Nephron (organoid): ENCODE measurements around the gene GJC2.

Experiments used
- H3K27ac Mint-ChIP-seq, 3 experiments: 2 replicates each; pipeline ENCODE4 v1.8.0; 2020; ENCODE audit warnings: mixed read lengths in 3 of 3, mild to moderate bottlenecking in 2 of 3, moderate library complexity in 1 of 3
- H3K27me3 Mint-ChIP-seq: 2 replicates; pipeline ENCODE4 v1.8.0; 2021; ENCODE audit warnings: low read depth, mild to moderate bottlenecking, moderate library complexity, mixed read lengths
- H3K36me3 Mint-ChIP-seq: 2 replicates; pipeline ENCODE4 v1.8.0; 2020; ENCODE audit warnings: low read depth, mixed read lengths
- H3K4me1 Mint-ChIP-seq: 2 replicates; pipeline ENCODE4 v1.8.0; 2020; ENCODE audit warnings: mixed read lengths
- H3K4me3 Mint-ChIP-seq, 3 experiments: 2 replicates each; pipeline ENCODE4 v1.8.0; 2020; ENCODE audit warnings: mild to moderate bottlenecking in 3 of 3, mixed read lengths in 3 of 3, moderate library complexity in 2 of 3
- H3K9me3 Mint-ChIP-seq: 2 replicates; pipeline ENCODE4 v1.8.0; 2020; ENCODE audit warnings: mixed read lengths
- TF ChIP-seq, protein P1 (sequence below), 3 experiments: fragments of 200-600 bp; sonication (generic); IDR thresholded peaks; one replicate each; pipeline ENCODE4 v1.5.0; 2021; ENCODE audit warnings: antibody characterized with exemption in 3 of 3; ENCODE audit not compliant: unreplicated experiment in 3 of 3

Gene GJC2

DNA sequence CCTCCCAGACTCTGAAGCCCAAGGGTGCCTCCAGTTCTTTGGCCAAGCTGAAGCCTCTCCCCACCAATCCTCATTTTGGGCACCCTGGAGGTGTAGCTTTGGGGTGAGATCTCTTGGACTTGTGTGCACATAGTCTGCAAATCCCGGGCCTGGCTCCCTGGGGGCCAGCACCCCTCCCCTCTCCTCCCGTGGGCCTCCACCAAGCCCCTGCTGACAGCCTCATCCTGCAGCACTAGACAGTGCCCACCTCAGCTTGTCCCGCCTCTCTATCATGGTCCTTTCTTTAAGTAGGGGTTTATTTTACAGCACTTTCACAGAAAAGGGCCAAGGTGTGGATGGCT lies 3.2 kb downstream of the GJC2 start:
- Mint-ChIP-seq H3K4me1 (no peaks in the 10 kb centered on the region), H3K27me3 (no peaks in the 10 kb centered on the region), H3K27ac (peak overlapping the region in 2 of 3 experiments; percentile 47 to 71), H3K4me3 (no peak overlapping the region), H3K9me3 (no peaks in the 10 kb centered on the region), H3K36me3 (no peaks in the 10 kb centered on the region)
- TF ChIP-seq, protein P1, sequence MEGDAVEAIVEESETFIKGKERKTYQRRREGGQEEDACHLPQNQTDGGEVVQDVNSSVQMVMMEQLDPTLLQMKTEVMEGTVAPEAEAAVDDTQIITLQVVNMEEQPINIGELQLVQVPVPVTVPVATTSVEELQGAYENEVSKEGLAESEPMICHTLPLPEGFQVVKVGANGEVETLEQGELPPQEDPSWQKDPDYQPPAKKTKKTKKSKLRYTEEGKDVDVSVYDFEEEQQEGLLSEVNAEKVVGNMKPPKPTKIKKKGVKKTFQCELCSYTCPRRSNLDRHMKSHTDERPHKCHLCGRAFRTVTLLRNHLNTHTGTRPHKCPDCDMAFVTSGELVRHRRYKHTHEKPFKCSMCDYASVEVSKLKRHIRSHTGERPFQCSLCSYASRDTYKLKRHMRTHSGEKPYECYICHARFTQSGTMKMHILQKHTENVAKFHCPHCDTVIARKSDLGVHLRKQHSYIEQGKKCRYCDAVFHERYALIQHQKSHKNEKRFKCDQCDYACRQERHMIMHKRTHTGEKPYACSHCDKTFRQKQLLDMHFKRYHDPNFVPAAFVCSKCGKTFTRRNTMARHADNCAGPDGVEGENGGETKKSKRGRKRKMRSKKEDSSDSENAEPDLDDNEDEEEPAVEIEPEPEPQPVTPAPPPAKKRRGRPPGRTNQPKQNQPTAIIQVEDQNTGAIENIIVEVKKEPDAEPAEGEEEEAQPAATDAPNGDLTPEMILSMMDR (IDR thresholded peaks at IDR 0.05; ENCODE audit: unreplicated experiment in 3 of 3): no peak

DNA sequence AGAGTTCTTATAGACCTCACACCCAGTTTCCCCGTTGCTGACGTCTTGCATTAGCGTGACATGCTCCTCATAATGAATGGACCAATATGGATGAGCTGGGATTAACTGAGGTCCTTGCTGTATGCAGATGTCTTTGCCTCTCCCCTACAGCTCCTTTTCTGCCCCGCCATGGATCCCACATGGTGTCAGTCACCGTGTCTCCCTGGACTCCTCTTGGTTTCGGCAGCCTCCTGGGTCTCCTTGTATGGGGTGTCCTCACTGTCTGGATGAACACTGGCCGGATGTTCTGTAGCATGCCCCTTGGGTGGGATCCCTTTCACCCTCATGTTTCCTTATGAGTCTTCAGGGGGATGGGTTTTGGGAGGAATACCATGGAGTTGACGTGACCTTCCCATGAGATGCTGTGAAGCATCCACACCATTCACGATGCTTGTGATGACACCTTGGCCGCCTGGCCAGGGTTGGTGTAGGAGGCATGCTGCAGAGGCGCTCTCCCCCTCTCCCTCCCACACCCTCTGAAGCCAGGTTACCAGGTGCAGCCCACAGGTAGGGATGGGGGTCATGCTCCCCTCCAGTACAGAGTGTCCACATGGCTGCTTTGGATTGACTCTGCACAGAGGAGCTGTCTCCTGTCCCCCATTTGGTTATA lies 4.4 kb downstream of the GJC2 start:
- Mint-ChIP-seq H3K4me3 (no peak overlapping the region), H3K27me3 (no peaks in the 10 kb centered on the region), H3K9me3 (no peaks in the 10 kb centered on the region), H3K27ac (peak overlapping the region in 1 of 3 experiments; percentile 70), H3K4me1 (no peaks in the 10 kb centered on the region), H3K36me3 (no peaks in the 10 kb centered on the region)
- TF ChIP-seq, protein P1 (IDR thresholded peaks at IDR 0.05; ENCODE audit: unreplicated experiment in 3 of 3): no peak

GRCh38 chr1:228154670-228155571 lies 5.2 kb downstream of the GJC2 start:
- no peaks in the 10 kb centered on the region for H3K36me3 Mint-ChIP-seq
- TF ChIP-seq, protein P1 (IDR thresholded peaks at IDR 0.05; ENCODE audit: unreplicated experiment in 3 of 3): no peak
- no peaks in the 10 kb centered on the region for H3K4me1 Mint-ChIP-seq

DNA sequence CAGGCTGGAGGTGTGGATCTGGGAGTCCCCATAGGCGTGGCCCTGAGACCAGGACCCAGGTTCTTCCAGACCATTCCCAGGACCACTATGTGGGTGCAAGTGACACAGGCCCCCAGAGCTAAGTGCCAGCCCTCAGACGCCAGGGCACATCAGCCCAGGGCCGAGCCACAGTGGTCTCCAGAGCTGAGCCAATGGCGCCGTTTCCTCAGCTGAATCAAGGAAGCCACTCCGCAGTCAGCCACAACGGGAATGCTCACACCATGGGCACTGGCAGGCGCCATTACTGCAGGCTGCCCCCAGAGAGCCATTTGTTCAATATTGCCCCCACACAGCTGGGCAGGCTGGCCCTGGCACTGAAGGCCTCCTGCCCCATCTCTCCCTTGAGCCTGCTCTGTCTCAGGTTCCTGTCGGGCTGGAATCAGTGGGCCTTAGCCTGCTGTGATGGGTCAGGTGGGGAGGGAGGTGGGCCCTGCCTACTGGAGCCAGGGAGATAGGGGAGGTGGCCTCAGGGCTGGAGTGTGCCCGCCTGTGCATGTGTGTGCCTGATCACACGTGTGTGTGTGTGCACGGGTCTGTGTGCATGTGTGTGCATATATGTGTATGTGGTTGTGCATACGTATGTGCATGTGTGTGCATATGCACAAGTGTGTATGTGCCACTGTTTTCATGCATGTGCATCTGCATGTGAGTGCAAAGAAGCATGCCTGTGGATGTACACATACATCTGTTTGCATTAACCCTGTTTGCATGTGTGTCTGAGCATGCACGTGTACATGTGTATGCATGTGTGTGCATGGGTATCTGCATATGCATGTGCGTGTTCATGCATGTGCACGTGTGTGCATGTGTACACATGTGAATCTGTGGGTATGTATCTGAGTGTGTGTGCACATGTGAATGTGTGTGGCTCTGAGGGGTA lies 6.1 kb downstream of the GJC2 start:
- Mint-ChIP-seq H3K27ac (no peak overlapping the region), H3K36me3 (no peaks in the 10 kb centered on the region), H3K4me1 (no peaks in the 10 kb centered on the region), H3K9me3 (no peaks in the 10 kb centered on the region), H3K27me3 (no peaks in the 10 kb centered on the region), H3K4me3 (no peak overlapping the region)
- TF ChIP-seq, protein P1 (IDR thresholded peaks at IDR 0.05; ENCODE audit: unreplicated experiment in 3 of 3): no peak

More at GRCh38 chr1:228154670-228155571, 5.2 kb downstream of the GJC2 start:
- no peaks in the 10 kb centered on the region for H3K27me3 Mint-ChIP-seq
- H3K27ac Mint-ChIP-seq: peak overlapping the region in 1 of 3 experiments; percentile 70
- no peaks in the 10 kb centered on the region for H3K9me3 Mint-ChIP-seq
- H3K4me3 Mint-ChIP-seq: no peak overlapping the region

GRCh38 chr1:228156515-228156881 lies 6.8 kb downstream of the GJC2 start:
- Mint-ChIP-seq H3K36me3 (no peaks in the 10 kb centered on the region), H3K9me3 (no peaks in the 10 kb centered on the region), H3K4me3 (no peak overlapping the region), H3K27ac (no peak overlapping the region), H3K27me3 (no peaks in the 10 kb centered on the region), H3K4me1 (peaks cover 2% of the 10 kb centered on the region)
- TF ChIP-seq, protein P1 (IDR thresholded peaks at IDR 0.05; ENCODE audit: unreplicated experiment in 3 of 3): no peak
